Stimulated activated CD4-positive, alpha-beta T cell treated with anti-CD3 and anti-CD28 coated beads, Interleukin-4, amount 100 ng/mL, for 1 hour (primary cell): ENCODE measurements around the gene FAM120B.

Source experiments
- DNase-seq: peaks from one replicate; pipeline ENCODE4 v3.0.0-alpha.2; 2020

Gene FAM120B

GRCh38 chr6:170424604-170425126, 118.1 kb downstream of the FAM120B start:
- DNase-seq, result no peak

- no peak for DNase-seq
Measured at GRCh38 chr6:170429450-170429849, 122.9 kb downstream of the FAM120B start.

GRCh38 chr6:170433163-170434116, 126.9 kb downstream of the FAM120B start:
- no peak for DNase-seq

- no peak for DNase-seq
Measured at GRCh38 chr6:170434117-170434820, 127.7 kb downstream of the FAM120B start.

GRCh38 chr6:170434821-170435155, 128.2 kb downstream of the FAM120B start:
- no peak for DNase-seq

GRCh38 chr6:170435766-170436165, 129.2 kb downstream of the FAM120B start:
- DNase-seq, result no peak

- DNase-seq, result no peak
Measured at GRCh38 chr6:170436209-170436809, 129.8 kb downstream of the FAM120B start.

GRCh38 chr6:170437719-170438401, 131.3 kb downstream of the FAM120B start:
- DNase-seq, result no peak

GRCh38 chr6:170438402-170438753, 131.8 kb downstream of the FAM120B start:
- peak; percentile 21 for DNase-seq

- no peak for DNase-seq
Measured at GRCh38 chr6:170438861-170439260, 132.3 kb downstream of the FAM120B start.

- no peak for DNase-seq
Measured at GRCh38 chr6:170439366-170440361, 133.1 kb downstream of the FAM120B start.

- DNase-seq, result no peak
Measured at GRCh38 chr6:170440437-170440836, 133.9 kb downstream of the FAM120B start.

GRCh38 chr6:170441316-170441715, 134.8 kb downstream of the FAM120B start:
- no peak for DNase-seq

- no peak for DNase-seq
Measured at GRCh38 chr6:170442596-170442995, 136.0 kb downstream of the FAM120B start.

- no peak for DNase-seq
Measured at GRCh38 chr6:170443151-170443662, 136.6 kb downstream of the FAM120B start.

- DNase-seq, result no peak
Measured at GRCh38 chr6:170444056-170444591, 137.6 kb downstream of the FAM120B start.

GRCh38 chr6:170444811-170445211, 138.3 kb downstream of the FAM120B start:
- DNase-seq, result no peak

- DNase-seq, result no peak
Measured at GRCh38 chr6:170445487-170445886, 138.9 kb downstream of the FAM120B start.

- DNase-seq, result no peak
Measured at GRCh38 chr6:170445971-170446370, 139.4 kb downstream of the FAM120B start.

- no peak for DNase-seq
Measured at GRCh38 chr6:170446841-170447560, 140.4 kb downstream of the FAM120B start.
